ENCODE results near the gene HMCN2.

Gene HMCN2

DNA sequence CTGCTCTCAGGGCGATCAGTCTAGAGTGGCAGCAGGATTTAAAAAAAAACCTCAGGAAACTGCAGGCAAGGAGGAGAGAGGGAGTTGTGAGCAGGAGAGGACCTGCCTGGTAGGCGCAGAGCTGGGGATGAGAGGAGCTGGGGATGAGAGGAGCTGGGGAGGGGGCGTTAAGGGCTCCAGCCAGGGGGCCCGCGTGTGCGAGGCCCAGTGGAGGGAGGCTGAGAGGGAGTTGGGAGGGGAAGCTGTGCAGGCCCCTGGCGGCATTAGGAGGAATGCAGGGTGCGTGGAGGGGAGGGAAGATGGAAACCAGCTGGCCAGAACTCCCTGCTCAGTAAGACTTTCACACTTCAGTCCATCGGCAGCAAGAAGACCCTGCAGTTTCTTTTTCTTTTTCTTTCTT, 45.2 kb upstream of the HMCN2 start:
- Histone ChIP-seq H3K9ac (ENCODE audit: low read length) (peak overlapping the region; percentile 32), H3K14ac (ENCODE audit: low read length in 2 of 2) (no peak overlapping the region), H2BK120ac (ENCODE audit: low read depth, low read length) (peak overlapping the region; percentile 2), H3K18ac (ENCODE audit: low read depth in 1 of 2, low read length in 2 of 2) (peak overlapping the region in 1 of 2 experiments; percentile 17), H3K4me3 (ENCODE audit: insufficient read depth in 1 of 2, low read depth in 1 of 2, low read length in 2 of 2) (no peak overlapping the region), H3K4me1 (ENCODE audit: control insufficient read depth, insufficient read depth, low read depth, low read length) (peaks cover 23% of the 10 kb centered on the region), H3K27me3 (ENCODE audit: control insufficient read depth in 1 of 2, insufficient read depth in 1 of 2, low read length in 2 of 2) (no peaks in the 10 kb centered on the region), H2AK5ac (ENCODE audit: low read length, severe bottlenecking) (no peak overlapping the region), H4K91ac (ENCODE audit: low read length) (peak overlapping the region; percentile 1), H4K8ac (ENCODE audit: low read length) (peak overlapping the region; percentile 16), H3K4me2 (ENCODE audit: low read length, poor library complexity, severe bottlenecking) (no peak overlapping the region), H3K27ac (ENCODE audit: low read length, poor library complexity, severe bottlenecking) (no peak overlapping the region), H2BK5ac (ENCODE audit: low read depth, low read length, poor library complexity, severe bottlenecking) (no peak overlapping the region), H3K4ac (ENCODE audit: low read depth in 1 of 2, low read length in 2 of 2) (no peak overlapping the region), H3K9me3 (ENCODE audit: control insufficient read depth, low read length) (no peaks in the 10 kb centered on the region), H2AFZ (ENCODE audit: low read depth, low read length) (no peak overlapping the region), H2BK12ac (ENCODE audit: low read length in 2 of 2) (peak overlapping the region in 1 of 2 experiments; percentile 25), H2BK15ac (ENCODE audit: low read depth, poor library complexity, severe bottlenecking) (no peak overlapping the region), H3K36me3 (ENCODE audit: control insufficient read depth in 1 of 2, insufficient read depth in 2 of 2, low read depth in 1 of 2, low read length in 2 of 2) (peaks cover 20 to 49% of the 10 kb centered on the region in 2 experiments), H3K79me1 (replicated peaks; ENCODE audit: low read length, poor library complexity, severe bottlenecking) (peaks cover 34% of the 10 kb centered on the region), H3K23ac (ENCODE audit: low read length in 2 of 2) (no peak overlapping the region)
- peak; percentile 77 for DNase-seq
- WGBS, result 65% methylated on average over 2 of the region's 9 CpGs

DNA sequence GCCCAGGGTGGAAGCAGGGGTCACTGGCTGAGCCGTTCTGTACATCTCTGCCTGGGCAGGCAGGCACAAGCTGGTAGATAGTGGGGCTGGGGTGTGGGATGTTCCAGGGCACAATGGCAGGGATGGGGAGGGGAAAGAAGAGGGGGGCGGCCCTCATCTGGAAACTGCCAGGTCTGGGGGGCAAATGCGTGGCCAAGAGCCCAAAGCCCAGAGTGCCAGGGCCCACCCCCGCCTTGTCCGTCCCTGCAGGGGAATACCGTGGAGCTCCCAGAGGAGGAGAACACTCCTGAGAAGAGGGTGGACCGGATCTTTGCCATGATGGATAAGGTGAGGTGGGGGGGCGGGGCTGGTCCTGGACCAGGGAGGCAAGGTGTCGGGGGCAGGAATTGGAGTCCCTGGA, 42.7 kb upstream of the HMCN2 start:
- H3K4me2 ChIP-seq (ENCODE audit: low read length, poor library complexity, severe bottlenecking), result no peak overlapping the region
- H3K18ac ChIP-seq (ENCODE audit: low read depth in 1 of 2, low read length in 2 of 2), result no peak overlapping the region
- no peak overlapping the region for H3K9ac ChIP-seq (ENCODE audit: low read length)
- DNase-seq, result no peak
- no peak overlapping the region for H3K4ac ChIP-seq (ENCODE audit: low read depth in 1 of 2, low read length in 2 of 2)
- no peak overlapping the region for H4K8ac ChIP-seq (ENCODE audit: low read length)
- H3K36me3 ChIP-seq (ENCODE audit: control insufficient read depth in 1 of 2, insufficient read depth in 2 of 2, low read depth in 1 of 2, low read length in 2 of 2), result peaks cover 40 to 64% of the 10 kb centered on the region in 2 experiments
- no peak overlapping the region for H3K23ac ChIP-seq (ENCODE audit: low read length in 2 of 2)
- H2AFZ ChIP-seq (ENCODE audit: low read depth, low read length), result no peak overlapping the region
- H3K27me3 ChIP-seq (ENCODE audit: control insufficient read depth in 1 of 2, insufficient read depth in 1 of 2, low read length in 2 of 2), result no peaks in the 10 kb centered on the region
- no peak overlapping the region for H3K27ac ChIP-seq (ENCODE audit: low read length, poor library complexity, severe bottlenecking)
- H2BK120ac ChIP-seq (ENCODE audit: low read depth, low read length), result no peak overlapping the region
- H3K79me1 ChIP-seq (replicated peaks; ENCODE audit: low read length, poor library complexity, severe bottlenecking), result peaks cover 35% of the 10 kb centered on the region
- H3K14ac ChIP-seq (ENCODE audit: low read length in 2 of 2), result no peak overlapping the region
- no peak overlapping the region for H4K91ac ChIP-seq (ENCODE audit: low read length)
- H2AK5ac ChIP-seq (ENCODE audit: low read length, severe bottlenecking), result no peak overlapping the region
- H3K4me3 ChIP-seq (ENCODE audit: insufficient read depth in 1 of 2, low read depth in 1 of 2, low read length in 2 of 2), result no peak overlapping the region
- no peak overlapping the region for H2BK5ac ChIP-seq (ENCODE audit: low read depth, low read length, poor library complexity, severe bottlenecking)
- no peak overlapping the region for H2BK12ac ChIP-seq (ENCODE audit: low read length in 2 of 2)
- H3K4me1 ChIP-seq (ENCODE audit: control insufficient read depth, insufficient read depth, low read depth, low read length), result peaks cover 14% of the 10 kb centered on the region
- WGBS, result 97% methylated on average over 9 of the region's 9 CpGs
- no peak overlapping the region for H2BK15ac ChIP-seq (ENCODE audit: low read depth, poor library complexity, severe bottlenecking)
- H3K9me3 ChIP-seq (ENCODE audit: control insufficient read depth, low read length), result peaks cover 9% of the 10 kb centered on the region

DNA sequence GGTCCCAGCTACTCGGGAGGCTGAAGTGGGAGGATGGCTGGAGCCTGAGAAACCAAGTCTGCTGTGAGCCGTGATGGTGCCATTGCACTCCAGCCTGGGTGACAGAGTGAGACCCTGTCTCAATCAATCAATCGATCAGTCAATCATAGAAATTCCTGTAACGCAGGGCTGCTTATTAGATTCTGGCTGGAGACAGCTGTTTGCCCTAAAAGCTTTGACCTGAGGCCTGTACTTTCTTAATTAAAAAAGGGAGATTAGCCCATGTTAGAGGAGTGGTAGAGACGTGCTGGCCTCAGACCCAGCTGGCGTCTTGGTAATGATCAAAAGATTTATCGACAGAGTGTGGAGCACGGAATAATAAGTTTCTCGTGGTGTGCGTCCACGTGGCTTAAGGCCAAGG, 40.5 kb upstream of the HMCN2 start:
- no peak overlapping the region for H3K18ac ChIP-seq (ENCODE audit: low read depth in 1 of 2, low read length in 2 of 2)
- H3K79me1 ChIP-seq (replicated peaks; ENCODE audit: low read length, poor library complexity, severe bottlenecking), result peaks cover 23% of the 10 kb centered on the region
- H3K4me2 ChIP-seq (ENCODE audit: low read length, poor library complexity, severe bottlenecking), result no peak overlapping the region
- H2BK15ac ChIP-seq (ENCODE audit: low read depth, poor library complexity, severe bottlenecking), result no peak overlapping the region
- H2AFZ ChIP-seq (ENCODE audit: low read depth, low read length), result no peak overlapping the region
- DNase-seq, result no peak
- no peaks in the 10 kb centered on the region for H3K27me3 ChIP-seq (ENCODE audit: control insufficient read depth in 1 of 2, insufficient read depth in 1 of 2, low read length in 2 of 2)
- H3K4me3 ChIP-seq (ENCODE audit: insufficient read depth in 1 of 2, low read depth in 1 of 2, low read length in 2 of 2), result no peak overlapping the region
- H3K4ac ChIP-seq (ENCODE audit: low read depth in 1 of 2, low read length in 2 of 2), result no peak overlapping the region
- H3K4me1 ChIP-seq (ENCODE audit: control insufficient read depth, insufficient read depth, low read depth, low read length), result peaks cover 6% of the 10 kb centered on the region
- no peak overlapping the region for H2BK5ac ChIP-seq (ENCODE audit: low read depth, low read length, poor library complexity, severe bottlenecking)
- no peak overlapping the region for H3K14ac ChIP-seq (ENCODE audit: low read length in 2 of 2)
- H2AK5ac ChIP-seq (ENCODE audit: low read length, severe bottlenecking), result no peak overlapping the region
- H4K91ac ChIP-seq (ENCODE audit: low read length), result no peak overlapping the region
- H3K9me3 ChIP-seq (ENCODE audit: control insufficient read depth, low read length), result peaks cover 12% of the 10 kb centered on the region
- peaks cover 47 to 59% of the 10 kb centered on the region in 2 experiments for H3K36me3 ChIP-seq (ENCODE audit: control insufficient read depth in 1 of 2, insufficient read depth in 2 of 2, low read depth in 1 of 2, low read length in 2 of 2)
- H2BK120ac ChIP-seq (ENCODE audit: low read depth, low read length), result no peak overlapping the region
- H2BK12ac ChIP-seq (ENCODE audit: low read length in 2 of 2), result no peak overlapping the region
- no peak overlapping the region for H3K9ac ChIP-seq (ENCODE audit: low read length)
- 88% methylated on average over 11 of the region's 11 CpGs for WGBS
- no peak overlapping the region for H3K23ac ChIP-seq (ENCODE audit: low read length in 2 of 2)
- no peak overlapping the region for H3K27ac ChIP-seq (ENCODE audit: low read length, poor library complexity, severe bottlenecking)
- no peak overlapping the region for H4K8ac ChIP-seq (ENCODE audit: low read length)

DNA sequence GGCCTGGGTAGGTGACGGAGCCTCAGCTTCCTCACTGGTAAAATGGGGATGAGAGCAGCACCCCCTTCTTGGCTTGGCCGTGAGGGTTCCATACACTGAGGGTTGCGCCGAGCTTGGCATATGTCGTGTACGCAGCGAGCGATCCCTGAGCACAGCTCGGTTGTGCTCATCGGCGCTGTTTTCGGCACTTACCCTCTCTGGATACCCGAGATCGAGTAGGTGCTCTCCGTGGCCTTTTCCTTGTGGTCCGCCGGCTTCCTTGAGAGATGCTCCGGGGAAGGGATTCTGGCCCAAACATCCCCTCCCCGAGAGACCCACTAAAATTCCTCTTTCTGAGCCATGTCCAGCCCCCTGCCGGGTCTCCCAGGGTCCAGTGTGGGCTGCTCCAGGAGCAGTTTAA, 40.0 kb upstream of the HMCN2 start:
- H4K91ac ChIP-seq (ENCODE audit: low read length), result no peak overlapping the region
- DNase-seq, result no peak
- H4K8ac ChIP-seq (ENCODE audit: low read length), result no peak overlapping the region
- peaks cover 47 to 58% of the 10 kb centered on the region in 2 experiments for H3K36me3 ChIP-seq (ENCODE audit: control insufficient read depth in 1 of 2, insufficient read depth in 2 of 2, low read depth in 1 of 2, low read length in 2 of 2)
- H2AK5ac ChIP-seq (ENCODE audit: low read length, severe bottlenecking), result no peak overlapping the region
- H3K27ac ChIP-seq (ENCODE audit: low read length, poor library complexity, severe bottlenecking), result no peak overlapping the region
- H2BK12ac ChIP-seq (ENCODE audit: low read length in 2 of 2), result no peak overlapping the region
- H2BK120ac ChIP-seq (ENCODE audit: low read depth, low read length), result no peak overlapping the region
- no peak overlapping the region for H3K18ac ChIP-seq (ENCODE audit: low read depth in 1 of 2, low read length in 2 of 2)
- H2BK15ac ChIP-seq (ENCODE audit: low read depth, poor library complexity, severe bottlenecking), result no peak overlapping the region
- H3K79me1 ChIP-seq (replicated peaks; ENCODE audit: low read length, poor library complexity, severe bottlenecking), result peaks cover 21% of the 10 kb centered on the region
- no peak overlapping the region for H3K4ac ChIP-seq (ENCODE audit: low read depth in 1 of 2, low read length in 2 of 2)
- no peak overlapping the region for H2BK5ac ChIP-seq (ENCODE audit: low read depth, low read length, poor library complexity, severe bottlenecking)
- no peak overlapping the region for H3K23ac ChIP-seq (ENCODE audit: low read length in 2 of 2)
- H3K14ac ChIP-seq (ENCODE audit: low read length in 2 of 2), result no peak overlapping the region
- 97% methylated on average over 20 of the region's 20 CpGs for WGBS
- no peak overlapping the region for H3K9ac ChIP-seq (ENCODE audit: low read length)
- peaks cover 12% of the 10 kb centered on the region for H3K9me3 ChIP-seq (ENCODE audit: control insufficient read depth, low read length)
- H2AFZ ChIP-seq (ENCODE audit: low read depth, low read length), result no peak overlapping the region
- H3K4me2 ChIP-seq (ENCODE audit: low read length, poor library complexity, severe bottlenecking), result no peak overlapping the region
- no peaks in the 10 kb centered on the region for H3K27me3 ChIP-seq (ENCODE audit: control insufficient read depth in 1 of 2, insufficient read depth in 1 of 2, low read length in 2 of 2)
- H3K4me3 ChIP-seq (ENCODE audit: insufficient read depth in 1 of 2, low read depth in 1 of 2, low read length in 2 of 2), result no peak overlapping the region
- H3K4me1 ChIP-seq (ENCODE audit: control insufficient read depth, insufficient read depth, low read depth, low read length), result peaks cover 2% of the 10 kb centered on the region

Measured in mesenchymal stem cell (in vitro differentiated cells and primary cell).